Activated T-cell treated with anti-CD3 and anti-CD28 coated beads for 48 hours (primary cell): ENCODE data around the gene SMC1A.
A peak's percentile ranks its signal among the peaks of the same experiment; 100 is the strongest.
"Not testable (repeated sequence)": the region's sequence is repeated elsewhere in the genome, so short reads cannot be mapped to it uniquely, and the experiment has no call there.

Experiments used
- DNase-seq: peaks from one replicate; pipeline ENCODE4 v3.0.0-alpha.2; 2020; ENCODE audit warnings: low read depth

Gene SMC1A

DNA sequence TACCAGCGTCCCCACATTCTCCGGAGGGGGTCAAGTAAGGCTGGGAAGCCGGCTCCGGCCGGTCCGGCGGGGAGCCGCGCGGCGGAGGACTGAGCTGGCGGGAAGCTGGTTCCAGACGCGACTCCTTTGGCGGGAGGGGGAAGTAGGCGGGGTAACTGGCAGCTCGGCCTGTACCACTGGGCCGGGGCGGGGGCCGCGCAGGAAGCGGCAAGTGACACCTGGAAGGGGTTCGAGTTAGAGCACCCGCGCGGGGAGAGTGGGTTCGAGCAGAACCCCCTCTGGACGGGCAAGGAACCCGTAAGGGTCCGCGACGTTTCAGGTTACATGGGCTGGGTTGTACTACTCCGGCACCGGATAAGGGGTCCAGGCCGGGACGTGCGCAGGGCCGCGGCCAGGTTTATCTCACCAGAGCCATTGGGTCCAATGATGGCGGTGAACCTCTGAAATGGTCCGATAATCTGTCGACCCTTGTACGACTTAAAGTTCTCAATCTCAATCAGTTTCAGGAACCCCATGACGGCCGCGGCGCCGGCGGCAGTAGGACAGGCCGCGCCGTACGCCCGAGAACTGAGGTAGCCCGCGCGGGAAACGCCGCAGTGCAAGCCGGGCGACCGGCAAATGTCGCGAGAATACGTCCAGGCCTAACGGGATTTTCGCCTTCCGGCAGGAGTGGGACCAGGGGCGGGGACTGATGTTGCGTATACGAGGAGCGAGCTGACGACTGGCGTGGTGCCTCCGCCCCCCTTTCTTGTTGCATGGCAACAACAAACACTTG lies at the start of gene SMC1A:
TSS of gene SMC1A (minus strand) at position 569 of the 775 bp plus-strand sequence. CDS start at position 515, 54 bp downstream.
- peak; percentile 90 for DNase-seq

DNA sequence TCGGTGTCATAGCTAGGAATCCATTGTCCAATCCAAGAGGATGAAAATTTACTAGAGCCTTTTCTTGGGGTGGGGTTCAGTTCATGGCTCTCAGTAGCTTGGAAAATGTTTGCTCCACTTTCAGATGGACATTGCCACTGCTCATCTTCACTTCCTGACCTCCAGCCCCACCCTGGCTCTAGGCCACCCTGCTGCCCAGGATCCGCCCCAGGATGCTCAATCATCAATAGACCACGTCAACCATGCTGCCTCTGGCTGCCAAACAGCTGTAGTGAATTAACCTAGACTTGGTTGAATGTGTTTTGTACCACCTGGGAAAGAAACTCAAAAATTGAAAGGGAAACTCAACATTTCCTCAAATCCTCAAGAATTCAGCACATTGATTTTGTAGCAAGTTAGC lies 48.9 kb upstream of the SMC1A start:
- DNase-seq = no peak

DNA sequence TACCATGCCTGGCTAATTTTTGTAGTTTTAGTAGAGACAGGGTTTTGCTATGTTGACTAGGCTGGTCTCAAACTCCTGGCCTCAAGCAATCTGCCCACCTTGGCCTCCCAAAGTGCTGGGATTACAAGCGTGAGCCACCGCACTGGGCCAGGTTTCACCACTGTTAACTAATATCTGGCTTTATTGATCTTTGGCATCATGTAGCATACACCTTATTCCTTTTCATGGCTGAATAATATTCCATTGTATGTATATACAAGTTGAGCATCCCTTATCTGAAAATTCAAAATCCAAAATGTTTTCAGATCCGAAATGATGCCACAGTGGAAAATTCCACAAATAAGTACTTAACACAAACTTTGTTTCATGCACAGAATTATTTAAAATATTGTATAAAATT lies 46.2 kb upstream of the SMC1A start:
- DNase-seq = not testable (repeated sequence)

DNA sequence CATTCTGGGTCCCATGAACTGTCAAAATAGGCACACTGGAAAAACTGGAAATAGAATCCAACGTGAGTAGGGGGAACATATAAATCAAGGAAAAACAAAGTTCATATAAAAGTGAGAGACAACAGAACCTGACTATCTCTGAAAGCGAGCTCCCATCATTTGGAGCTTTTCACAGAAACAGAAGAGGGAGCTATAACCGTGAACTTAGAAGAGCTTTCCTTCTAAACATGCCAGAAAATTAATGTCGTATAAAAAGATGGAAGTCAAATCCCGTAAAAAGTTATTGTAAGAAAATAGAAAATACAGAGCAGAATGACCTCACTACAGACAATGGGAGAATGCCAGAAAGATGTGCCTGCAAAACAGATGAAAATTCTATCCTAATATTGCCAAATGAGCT lies 35.6 kb upstream of the SMC1A start:
- no peak for DNase-seq

DNA sequence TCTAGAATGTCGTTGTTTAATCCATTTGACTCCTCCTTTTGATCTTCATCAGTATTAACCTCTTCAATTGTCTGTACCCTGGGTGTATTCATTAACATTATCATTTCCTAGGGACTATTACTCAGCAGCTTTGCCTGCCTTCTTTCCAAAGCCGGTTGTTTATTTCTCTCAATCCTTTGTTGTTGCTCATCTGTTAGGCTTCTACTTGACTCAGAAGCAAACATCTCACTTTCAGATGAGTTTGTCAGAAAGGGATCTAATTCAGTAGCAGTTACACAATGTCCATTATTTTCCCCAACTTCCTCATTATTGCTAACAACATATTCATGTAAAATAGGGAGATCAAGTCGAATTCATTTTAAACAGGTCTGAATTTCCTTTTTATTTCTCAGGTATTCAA lies 33.8 kb upstream of the SMC1A start:
- no peak for DNase-seq

DNA sequence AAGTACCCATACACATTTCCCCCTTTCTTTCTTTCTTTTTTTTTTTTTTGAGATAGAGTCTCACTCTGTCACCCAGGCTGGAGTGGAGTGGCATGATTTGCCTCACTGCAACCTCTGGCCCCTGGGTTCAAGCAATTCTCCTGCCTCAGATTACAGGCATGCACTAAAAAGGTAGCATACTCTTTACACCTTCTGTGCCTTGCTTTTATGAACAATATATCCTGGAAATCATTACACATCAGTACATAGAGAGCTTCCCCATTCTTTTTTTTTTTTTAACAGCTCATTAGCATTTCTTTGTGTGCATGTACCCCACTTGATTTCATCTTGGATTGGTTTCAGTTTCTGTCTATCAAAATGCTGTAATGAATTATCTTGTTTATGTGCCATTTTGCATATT lies 30.4 kb upstream of the SMC1A start:
- DNase-seq = no peak

DNA sequence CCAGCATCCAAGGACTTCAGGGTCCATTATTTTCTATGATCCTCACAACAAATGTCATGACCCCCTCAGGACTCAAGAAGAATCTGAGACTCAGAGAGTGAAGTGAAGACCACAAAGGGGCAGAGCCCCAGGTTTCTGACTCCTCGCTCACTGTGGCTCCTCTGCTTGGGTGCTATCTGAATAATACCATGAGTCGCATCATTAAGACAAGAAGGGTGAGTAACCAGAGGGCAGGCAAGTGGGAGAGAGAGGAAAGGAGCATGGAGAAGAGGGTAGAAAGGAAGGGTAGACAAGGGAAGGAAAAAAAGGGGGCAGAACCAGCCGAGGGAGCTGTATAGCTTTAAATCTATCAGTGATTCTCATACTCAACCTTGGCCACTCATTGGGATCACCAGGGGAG lies 27.2 kb upstream of the SMC1A start:
- DNase-seq = no peak

DNA sequence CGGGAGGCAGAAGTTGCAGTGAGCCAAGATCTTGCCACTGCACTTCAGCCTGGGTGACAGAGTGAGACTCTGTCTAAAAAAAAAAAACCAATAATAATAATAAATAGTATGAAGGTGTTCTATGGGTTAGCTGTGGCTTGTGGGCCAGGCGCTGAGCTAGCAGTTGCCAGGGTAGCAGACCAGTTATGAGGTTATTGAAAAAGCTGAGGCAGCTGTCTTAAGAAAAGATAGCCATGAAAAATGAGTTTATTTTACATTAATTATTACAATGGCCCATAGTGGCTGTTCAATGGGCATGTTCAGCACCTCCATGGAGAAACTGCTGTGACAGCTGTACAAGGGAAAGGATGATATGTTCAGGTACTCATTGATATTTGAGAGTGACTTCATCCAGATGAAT lies 25.0 kb upstream of the SMC1A start:
- no peak for DNase-seq

DNA sequence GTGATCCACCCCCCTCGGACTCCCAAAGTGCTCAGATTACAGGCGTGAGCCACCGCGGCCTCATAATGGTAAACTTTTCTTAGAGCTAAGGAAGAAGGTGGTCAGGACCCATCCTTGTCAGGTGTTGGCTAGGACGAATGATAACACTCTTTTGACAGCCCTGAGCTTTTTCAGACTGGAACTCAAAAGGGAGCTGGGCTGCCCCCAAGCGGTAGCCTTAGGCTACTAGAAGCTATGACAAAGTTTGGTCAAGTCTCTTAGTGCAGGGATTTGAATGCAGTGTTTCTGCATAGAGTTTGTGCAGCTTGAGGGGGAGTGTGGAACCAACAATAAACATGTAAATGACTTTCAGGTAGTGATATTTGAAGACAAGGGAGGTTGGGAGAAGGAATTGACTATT lies 23.5 kb upstream of the SMC1A start:
- DNase-seq = peak; percentile 31

DNA sequence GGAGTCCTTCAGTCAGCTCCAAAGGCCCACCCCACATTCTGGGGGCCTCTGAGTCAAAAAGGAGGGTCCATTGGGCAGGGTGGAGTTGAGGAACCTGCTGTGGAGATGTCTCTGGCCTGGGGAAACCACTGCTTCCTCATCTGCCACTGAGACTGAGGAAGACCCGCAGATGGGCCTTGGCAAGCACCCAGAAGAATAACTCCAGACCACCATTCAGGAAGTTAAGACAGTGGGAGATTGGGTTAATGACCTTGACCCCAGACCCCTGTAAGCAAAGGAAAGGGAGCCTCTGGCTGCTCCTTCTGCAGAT lies 19.8 kb upstream of the SMC1A start:
- DNase-seq = no peak

DNA sequence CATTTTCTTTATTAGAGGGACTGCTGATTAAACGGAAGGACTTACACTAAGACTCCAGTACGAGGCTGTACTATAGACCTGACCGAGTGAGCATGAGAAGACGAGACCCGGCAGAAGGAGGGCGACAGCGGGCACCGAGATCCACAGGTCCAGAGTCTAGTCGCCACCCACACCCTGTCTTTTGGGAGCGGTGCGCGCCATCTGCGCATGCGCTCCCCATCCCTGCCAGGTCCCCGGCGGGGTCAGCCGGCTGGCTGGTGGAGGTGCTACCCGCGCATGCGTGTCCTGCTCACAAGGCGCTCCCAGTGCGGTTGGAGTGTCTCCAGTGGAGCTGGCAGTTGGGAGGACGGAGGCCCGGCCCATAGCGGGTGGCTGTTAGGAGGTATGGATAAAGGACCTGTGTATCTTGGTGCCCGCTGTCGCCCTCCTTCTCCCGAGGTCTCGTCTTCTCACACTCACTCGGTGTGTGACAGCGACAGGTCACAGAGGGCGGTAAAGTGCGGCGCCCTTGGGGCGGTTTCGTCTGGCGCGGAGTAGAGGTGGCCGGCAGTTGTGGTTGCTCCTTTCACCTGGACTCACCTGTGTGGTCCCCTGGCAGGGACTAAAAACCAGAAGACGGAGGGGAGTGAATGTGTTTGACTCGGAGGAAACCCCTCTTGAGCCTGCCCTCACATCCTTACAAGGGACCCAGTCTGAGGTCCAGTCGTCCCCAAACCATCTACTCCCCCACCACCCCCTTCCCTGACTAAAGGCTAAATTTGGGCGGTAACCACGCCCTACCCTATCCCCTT lies 19.3 kb upstream of the SMC1A start:
- DNase-seq = peak; percentile 75

DNA sequence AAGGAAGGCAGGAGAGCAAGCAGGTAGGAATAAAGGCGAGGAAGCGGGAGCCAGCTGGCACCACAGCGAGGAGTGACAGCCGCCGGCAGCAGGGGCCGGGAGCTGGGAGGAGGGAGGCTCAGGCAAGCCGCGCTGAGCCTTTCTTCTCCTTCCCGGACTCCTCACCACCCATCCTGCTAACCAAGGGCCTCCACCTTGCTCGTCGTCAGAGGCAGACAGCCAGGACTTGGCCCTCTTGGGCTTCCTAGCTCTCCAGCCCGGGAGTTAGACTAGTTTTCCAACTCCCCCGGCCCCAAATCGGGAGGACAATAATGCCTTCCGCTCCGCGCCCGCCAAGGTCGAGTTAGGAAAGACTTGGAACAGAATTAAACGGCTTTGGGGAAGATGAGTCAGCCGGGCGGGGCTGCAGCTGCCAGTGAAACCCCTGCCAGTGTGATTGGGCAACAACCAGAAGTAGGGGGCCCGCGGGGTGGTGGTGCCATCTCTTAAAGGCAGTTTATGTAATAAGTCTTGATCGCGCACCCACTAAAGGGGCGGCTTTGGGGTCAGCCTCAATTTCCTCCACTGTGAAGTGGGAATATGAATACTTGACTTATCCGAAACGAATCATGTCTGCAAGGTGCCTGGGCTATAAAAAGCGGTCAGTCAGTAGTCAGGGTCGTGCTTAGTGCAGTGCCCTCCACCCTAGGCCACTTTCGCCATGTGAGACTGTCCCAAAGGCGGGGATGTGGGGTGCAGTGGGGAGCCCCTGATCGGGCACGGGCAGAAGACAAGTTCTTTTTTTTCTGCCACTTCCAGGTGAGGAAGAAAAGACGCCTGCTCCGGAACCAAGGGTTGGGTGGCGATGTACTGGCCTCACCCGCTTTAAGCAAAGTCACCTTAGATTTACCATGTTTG lies 18.4 kb upstream of the SMC1A start:
- no peak for DNase-seq

DNA sequence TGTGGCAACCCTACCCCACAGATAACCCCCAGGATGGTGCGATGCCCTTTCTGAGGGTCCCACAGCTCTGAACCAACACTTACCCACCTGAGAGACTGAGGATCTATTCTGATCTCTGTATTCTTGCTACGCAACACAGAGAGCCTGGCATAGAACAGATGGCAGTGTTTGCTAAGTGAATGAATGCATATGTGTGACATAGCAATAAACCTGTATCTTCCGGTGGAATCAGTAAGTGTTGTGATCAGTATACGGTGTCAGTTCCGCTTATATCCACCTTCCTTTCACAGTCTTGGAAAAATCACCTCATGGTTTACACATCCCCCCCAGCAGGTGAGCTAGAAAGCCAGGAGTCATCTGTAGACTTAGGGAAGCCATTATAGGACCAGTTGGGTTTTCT lies 17.6 kb upstream of the SMC1A start:
- no peak for DNase-seq

DNA sequence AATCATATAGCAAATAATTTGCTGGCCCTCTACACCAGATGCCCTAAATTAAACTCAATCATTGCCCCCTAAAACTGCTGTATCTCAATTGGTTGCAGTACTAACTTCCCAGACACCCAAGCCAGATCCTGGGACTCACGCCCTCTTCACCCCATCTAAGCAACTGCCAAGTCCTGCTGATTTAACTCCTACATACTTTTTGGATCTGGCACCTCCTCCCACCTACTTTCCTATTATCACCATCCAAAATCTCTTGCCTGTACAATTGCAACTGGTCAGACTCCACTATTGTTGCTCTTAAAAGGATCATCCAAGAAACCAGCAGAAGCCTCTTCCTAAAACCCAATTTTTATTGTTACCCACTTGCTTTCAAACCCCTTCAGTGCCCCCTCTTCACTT lies 16.4 kb upstream of the SMC1A start:
- DNase-seq = no peak

DNA sequence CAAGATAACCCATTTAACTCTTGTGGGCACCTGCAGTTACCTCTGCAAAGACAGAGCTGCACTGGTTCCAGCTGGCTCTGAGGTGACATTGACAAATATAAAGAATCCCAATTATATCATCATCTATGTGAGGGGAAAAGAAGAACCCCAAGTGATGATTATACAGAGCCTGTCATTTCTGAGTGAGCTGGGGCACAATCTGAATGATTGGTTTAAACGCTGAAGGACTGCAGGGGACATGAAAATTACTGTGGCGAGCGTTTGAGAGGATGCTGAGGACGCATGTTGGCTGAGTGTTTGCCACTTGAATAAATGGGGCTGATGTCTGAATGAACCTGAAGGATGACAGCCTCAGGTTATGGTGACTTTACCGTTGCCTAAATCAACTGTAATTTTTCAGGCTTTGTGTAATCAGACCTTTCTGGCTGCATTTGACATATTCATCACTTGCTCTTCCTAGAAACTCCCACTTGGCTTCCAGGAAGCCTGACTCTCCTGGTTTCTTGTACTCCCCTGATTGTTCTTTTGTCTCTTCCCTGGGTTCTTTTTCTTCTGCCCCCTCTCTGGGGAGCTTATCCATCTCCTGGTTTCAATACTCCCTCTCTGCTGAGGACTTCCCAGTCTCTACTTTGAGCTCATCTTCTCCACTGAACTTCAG lies 15.8 kb upstream of the SMC1A start:
- DNase-seq = no peak

DNA sequence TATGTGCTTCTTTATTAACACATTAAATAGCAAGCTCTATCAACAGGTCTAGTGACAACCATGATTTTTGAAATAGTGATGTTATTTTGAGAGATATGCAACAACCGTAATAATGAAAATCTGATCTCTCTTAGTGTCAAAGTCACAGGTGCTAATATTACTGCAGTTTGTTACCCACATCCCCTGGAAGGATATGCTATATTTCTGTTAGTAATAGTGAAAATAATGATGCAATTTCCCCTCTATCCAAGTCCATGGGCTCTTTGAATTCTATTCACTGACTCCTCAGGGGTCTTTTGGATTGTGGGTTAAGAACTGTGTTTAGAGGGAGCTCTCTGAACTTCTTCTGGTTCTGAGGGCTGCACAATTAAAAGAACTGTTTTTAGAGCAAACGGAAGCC lies 14.8 kb upstream of the SMC1A start:
- DNase-seq = no peak

DNA sequence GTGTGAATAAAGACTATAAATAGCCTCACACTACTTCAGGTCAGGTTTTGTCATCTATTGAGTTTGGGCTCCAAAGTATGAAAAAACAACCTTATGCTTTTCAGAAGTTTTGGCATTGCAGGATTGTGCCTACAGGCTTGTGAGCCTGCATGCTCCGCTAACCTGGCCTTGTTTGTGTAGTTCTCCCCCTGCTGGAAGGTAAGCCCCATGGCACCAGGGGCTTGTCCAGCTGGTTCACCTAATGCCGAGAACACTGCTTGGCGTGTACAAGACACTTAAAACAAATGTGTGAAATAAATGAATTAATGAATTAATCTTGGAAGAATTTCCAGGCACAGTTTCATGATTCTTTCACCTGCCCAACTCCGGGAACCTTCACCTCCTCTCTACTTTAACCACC lies 13.5 kb upstream of the SMC1A start:
- DNase-seq = peak; percentile 41

DNA sequence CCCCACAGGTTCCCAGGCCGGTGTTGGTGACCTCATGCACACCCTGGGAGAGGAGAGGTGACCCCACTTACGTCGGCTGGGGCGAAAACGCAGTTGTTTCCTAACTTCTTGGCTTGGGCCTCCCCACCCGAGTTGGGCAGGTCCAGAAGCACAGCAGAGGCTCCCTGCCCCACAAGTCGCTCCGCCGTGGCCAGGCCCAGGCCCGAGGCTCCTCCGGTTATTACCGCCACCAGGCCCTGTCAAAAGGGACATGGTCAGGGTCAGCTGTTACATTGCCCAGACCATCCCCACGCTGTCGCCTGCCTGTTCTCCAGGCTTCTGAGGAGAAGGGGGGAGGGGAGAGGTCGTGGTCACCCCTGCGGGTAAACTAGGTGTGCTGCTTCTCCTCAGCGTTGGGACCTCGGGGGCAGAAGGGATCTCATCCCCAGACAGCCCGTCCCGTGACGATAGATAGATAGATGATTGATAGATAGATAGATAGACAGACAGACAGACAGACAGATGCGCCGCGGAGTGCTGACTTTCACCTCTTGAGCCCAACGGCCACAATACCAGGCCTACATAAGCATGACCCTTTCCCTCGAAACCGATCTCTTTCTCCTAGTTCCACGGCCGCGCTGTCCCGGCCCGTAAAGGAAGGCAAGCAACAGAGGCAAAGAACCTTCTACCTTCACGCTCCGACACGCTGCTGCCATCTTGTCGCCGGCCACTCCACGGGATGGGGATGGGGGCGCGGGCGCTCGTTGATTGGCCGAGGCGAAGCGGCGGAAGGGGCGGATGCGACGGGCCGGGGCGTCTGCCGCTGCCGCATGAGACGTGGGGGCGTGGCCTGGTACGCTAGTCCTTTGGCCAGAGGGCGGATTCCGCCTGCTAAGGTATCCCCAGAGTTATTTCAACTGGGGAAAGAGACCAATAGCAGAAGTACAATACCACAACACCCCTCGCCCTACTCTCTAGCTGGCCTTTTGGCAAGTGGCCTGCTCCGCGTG lies 11.5 kb upstream of the SMC1A start, which contains the start of gene HSD17B10:
TSS of gene HSD17B10 (minus strand) at position 720 of the 989 bp plus-strand sequence. CDS start at position 695, 25 bp downstream.
- peak; percentile 83 for DNase-seq

DNA sequence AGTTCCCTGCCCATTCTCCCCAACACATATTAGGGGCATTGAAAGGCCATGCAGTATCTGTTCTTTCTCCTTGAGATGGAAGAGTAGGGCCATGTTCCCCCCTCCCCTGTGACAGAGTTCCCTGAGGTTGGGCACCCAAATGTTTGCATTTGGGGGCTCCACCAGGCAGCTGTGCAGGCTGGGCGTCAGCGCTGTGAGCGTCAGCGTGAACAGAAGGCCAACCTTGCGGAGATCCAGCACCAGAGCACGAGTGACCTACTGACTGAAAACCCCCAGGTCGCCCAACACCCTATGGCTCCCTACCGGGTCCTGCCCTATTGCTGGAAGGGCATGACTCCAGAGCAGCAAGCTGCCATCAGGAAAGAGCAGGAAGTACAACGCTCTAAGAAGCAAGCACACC lies 7.8 kb upstream of the SMC1A start:
- no peak for DNase-seq

DNA sequence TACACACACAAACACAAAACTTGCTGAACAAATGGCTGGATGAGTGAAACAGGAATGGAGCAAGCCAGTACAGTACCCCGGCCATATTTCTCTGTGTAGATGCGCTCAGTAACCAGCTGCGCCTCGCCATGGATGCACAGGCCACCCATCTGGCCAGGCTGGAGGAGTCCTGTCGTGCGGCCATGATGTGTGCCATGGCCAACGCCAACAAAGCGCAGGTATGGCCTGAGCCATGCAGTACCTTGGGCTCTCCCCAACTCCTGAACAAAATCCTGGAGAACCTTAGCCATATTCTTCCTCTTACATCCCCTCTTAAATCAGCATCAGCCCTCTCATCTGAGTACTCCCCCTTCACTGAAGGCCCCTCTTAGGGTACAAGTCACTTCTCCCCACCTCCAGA lies 7.3 kb upstream of the SMC1A start:
- DNase-seq = no peak

DNA sequence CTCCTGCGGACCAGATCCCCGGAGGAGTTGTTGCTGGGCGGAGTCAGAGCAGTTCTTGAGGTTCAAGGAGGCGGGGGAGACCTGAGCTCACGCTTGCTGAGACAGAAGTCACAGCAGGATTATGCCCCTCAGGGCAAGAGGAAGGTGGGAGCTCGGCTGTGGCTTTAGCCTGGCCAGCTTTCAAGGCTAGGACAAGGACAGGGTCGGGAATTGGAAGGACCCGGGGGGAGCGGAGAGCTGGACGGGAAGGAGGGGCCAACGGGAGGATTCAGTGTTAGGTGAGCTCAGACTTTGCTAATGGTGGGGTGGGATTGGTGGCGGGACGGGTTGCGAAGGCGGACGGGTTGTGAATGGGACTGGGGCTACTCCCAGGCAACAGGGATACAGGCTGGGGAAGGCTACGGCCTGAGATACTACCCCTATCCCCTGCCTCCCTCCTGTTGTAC lies 430 bp upstream of the SMC1A start, which contains the start of gene RIBC1:
TSS of gene RIBC1 (plus strand) at position 13 of the 446 bp plus-strand sequence. CDS start 3,404 bp downstream, outside the sequence.
- no peak for DNase-seq
